IMR-90 (cell line): Measurements from ENCODE around the gene ASTL. TPM values are rescaled to one million over a fixed set of nuclear protein-coding genes. Genes with fewer than 3 reads are reported as not detected.

Source experiments
- ATAC-seq: fragments of 200-7000 bp; cut with Tn5 transposase; 2 replicates; pipeline ENCODE4 v1.9.1; 2020; ENCODE audit warnings: low read depth, mild to moderate bottlenecking, moderate library complexity
- BruUV-seq: library from RNA; stranded (reverse); fragments of 400-500 nt; replicated peaks from 2 replicates; lab custom pipeline; 2021; lab: Mats Ljungman, UMichigan
- CTCF ChIA-PET: fragments of 300-600 bp; formaldehyde crosslinking; extraction: SDS; loops from one replicate; lab custom pipeline; 2021; ENCODE audit warnings: antibody characterized with exemption; lab: Yijun Ruan, JAX
- POLR2A ChIA-PET: fragments of 300-600 bp; sonication (Branson Sonifier 250); formaldehyde crosslinking; loops from one replicate; lab custom pipeline; 2022; ENCODE audit warnings: antibody characterized with exemption; ENCODE audit not compliant: unreplicated experiment; lab: Charles Lee
- DNase-seq: peaks from one replicate; pipeline ENCODE4 v3.0.0; 2013
- H2AFZ ChIP-seq: replicated peaks from 2 replicates; pipeline ENCODE3; 2013; ENCODE audit warnings: low read length, mild to moderate bottlenecking; ENCODE audit not compliant: poor library complexity
- H2AK5ac ChIP-seq: 2 replicates; pipeline ENCODE4 v1.6.1; 2013; ENCODE audit warnings: low read depth, low read length, inconsistent platforms
- H2AK9ac ChIP-seq: replicated peaks from 2 replicates; pipeline ENCODE3; 2013; ENCODE audit warnings: mild to moderate bottlenecking, low read depth, low read length, moderate library complexity; ENCODE audit not compliant: poor library complexity
- H2BK120ac ChIP-seq: 2 replicates; pipeline ENCODE4 v1.6.1; 2013; ENCODE audit warnings: low read depth, low read length, inconsistent platforms
- H2BK15ac ChIP-seq: 3 replicates; pipeline ENCODE4 v1.6.1; 2013; ENCODE audit warnings: low read depth, low read length, inconsistent platforms
- H2BK20ac ChIP-seq: 2 replicates; pipeline ENCODE4 v1.6.1; 2013; ENCODE audit warnings: low read depth, mild to moderate bottlenecking, inconsistent platforms, low read length, moderate library complexity
- H2BK5ac ChIP-seq: 2 replicates; pipeline ENCODE4 v1.6.1; 2013; ENCODE audit warnings: mild to moderate bottlenecking, low read depth, low read length, inconsistent platforms; ENCODE audit not compliant: poor library complexity, severe bottlenecking
- H3K14ac ChIP-seq: replicated peaks from 2 replicates; pipeline ENCODE4 v1.6.1; 2013; ENCODE audit warnings: low read depth, low read length, inconsistent platforms
- H3K18ac ChIP-seq: 2 replicates; pipeline ENCODE4 v1.6.1; 2013; ENCODE audit warnings: low read depth, low read length, control low read depth
- H3K23ac ChIP-seq: 2 replicates; pipeline ENCODE4 v1.6.1; 2013; ENCODE audit warnings: low read depth, low read length, inconsistent platforms
- H3K27ac ChIP-seq: 2 replicates; pipeline ENCODE4 v1.5.1; 2013; ENCODE audit warnings: mild to moderate bottlenecking, control low read depth, low read length; ENCODE audit not compliant: insufficient read depth
- H3K27me3 ChIP-seq: 2 replicates; pipeline ENCODE4 v1.6.1; 2013; ENCODE audit warnings: low read length; ENCODE audit not compliant: control insufficient read depth, insufficient read depth
- H3K36me3 ChIP-seq: 2 replicates; pipeline ENCODE4 v1.6.1; 2013; ENCODE audit warnings: low read length, mixed read lengths; ENCODE audit not compliant: control insufficient read depth, insufficient read depth
- H3K4ac ChIP-seq: 2 replicates; pipeline ENCODE4 v1.6.1; 2013; ENCODE audit warnings: low read depth, low read length, inconsistent platforms
- H3K4me1 ChIP-seq: 2 replicates; pipeline ENCODE4 v1.6.1; 2013; ENCODE audit warnings: low read length, mixed read lengths; ENCODE audit not compliant: control insufficient read depth, insufficient read depth
- H3K4me2 ChIP-seq: 2 replicates; pipeline ENCODE4 v1.6.1; 2013; ENCODE audit warnings: low read depth, mild to moderate bottlenecking, control low read depth, low read length, moderate library complexity
- H3K4me3 ChIP-seq: 2 replicates; pipeline ENCODE4 v1.5.1; 2013; ENCODE audit warnings: low read depth, mild to moderate bottlenecking, control low read depth, low read length, moderate library complexity; ENCODE audit not compliant: insufficient read depth
- H3K56ac ChIP-seq: 2 replicates; pipeline ENCODE4 v1.6.1; 2013; ENCODE audit warnings: low read length, inconsistent platforms; ENCODE audit not compliant: insufficient read depth; ENCODE audit errors: extremely low read depth
- H3K79me1 ChIP-seq, 2 experiments: 2 replicates each; pipeline ENCODE4 v1.6.1; 2013; ENCODE audit warnings: low read length in 2 of 2, inconsistent platforms in 1 of 2, low read depth in 1 of 2
- H3K9ac ChIP-seq: 2 replicates; pipeline ENCODE4 v1.6.1; 2013; ENCODE audit warnings: low read depth, low read length, control low read depth
- H3K9me1 ChIP-seq: 2 replicates; pipeline ENCODE4 v1.6.1; 2013; ENCODE audit warnings: low read length, inconsistent platforms; ENCODE audit not compliant: insufficient read depth
- H3K9me3 ChIP-seq: 2 replicates; pipeline ENCODE4 v1.6.1; 2013; ENCODE audit warnings: low read length; ENCODE audit not compliant: control insufficient read depth, insufficient read depth
- H4K20me1 ChIP-seq: 2 replicates; pipeline ENCODE4 v1.6.1; 2013; ENCODE audit warnings: low read length, inconsistent platforms; ENCODE audit not compliant: insufficient read depth
- H4K5ac ChIP-seq: 2 replicates; pipeline ENCODE4 v1.6.1; 2013; ENCODE audit warnings: mild to moderate bottlenecking, low read depth, low read length, control low read depth
- H4K8ac ChIP-seq, 2 experiments: 2 replicates each; pipeline ENCODE4 v1.6.1; 2013; ENCODE audit warnings: low read depth in 2 of 2, low read length in 2 of 2, control low read depth in 1 of 2, inconsistent platforms in 1 of 2
- H4K91ac ChIP-seq: 2 replicates; pipeline ENCODE4 v1.6.1; 2013; ENCODE audit warnings: low read depth, low read length, inconsistent platforms; ENCODE audit not compliant: insufficient read depth
- BHLHE40 ChIP-seq: fragments of 150-350 bp; IDR thresholded peaks from 2 replicates; pipeline ENCODE4 v1.6.1; 2016; ENCODE audit warnings: mild to moderate bottlenecking, low read depth, low read length
- CEBPB ChIP-seq: IDR thresholded peaks from 2 replicates; pipeline ENCODE4 v1.6.1; 2012; ENCODE audit warnings: low read depth, low read length, improper control_type of control experiment
- CHD1 ChIP-seq: IDR thresholded peaks from 2 replicates; pipeline ENCODE4 v1.6.1; 2012; ENCODE audit warnings: low read depth, low read length, improper control_type of control experiment
- CTCF ChIP-seq: conservative IDR thresholded peaks from 2 replicates; pipeline ENCODE4 v1.5.1; 2012; ENCODE audit warnings: mild to moderate bottlenecking, low read depth, low read length, improper control_type of control experiment
- ELK1 ChIP-seq: fragments of 150-350 bp; IDR thresholded peaks from 2 replicates; pipeline ENCODE4 v1.6.1; 2016; ENCODE audit warnings: low read depth, mild to moderate bottlenecking, low read length, moderate library complexity, borderline replicate concordance
- FOS ChIP-seq: fragments of 150-350 bp; IDR thresholded peaks from 2 replicates; pipeline ENCODE4 v1.6.1; 2016; ENCODE audit warnings: low read depth, low read length
- MAZ ChIP-seq: IDR thresholded peaks from 2 replicates; pipeline ENCODE4 v1.6.1; 2012; ENCODE audit warnings: low read depth, mild to moderate bottlenecking, low read length, improper control_type of control experiment, moderate library complexity, borderline replicate concordance
- MXI1 ChIP-seq: IDR thresholded peaks from 2 replicates; pipeline ENCODE4 v1.6.1; 2012; ENCODE audit warnings: low read depth, mild to moderate bottlenecking, low read length, moderate library complexity, borderline replicate concordance
- NFE2L2 ChIP-seq: fragments of 150-350 bp; IDR thresholded peaks from 2 replicates; pipeline ENCODE4 v1.6.1; 2016; ENCODE audit warnings: low read depth, mild to moderate bottlenecking, low read length
- POLR2A ChIP-seq: IDR thresholded peaks from 2 replicates; pipeline ENCODE4 v1.6.1; 2012; ENCODE audit warnings: mild to moderate bottlenecking, low read depth, low read length
- RAD21 ChIP-seq: IDR thresholded peaks from 2 replicates; pipeline ENCODE4 v1.6.1; 2012; ENCODE audit warnings: low read length, improper control_type of control experiment
- RCOR1 ChIP-seq: IDR thresholded peaks from 2 replicates; pipeline ENCODE4 v1.6.1; 2012; ENCODE audit warnings: mild to moderate bottlenecking, low read length, improper control_type of control experiment; ENCODE audit not compliant: insufficient replicate concordance
- SMC3 ChIP-seq: fragments of 150-350 bp; IDR thresholded peaks from 2 replicates; pipeline ENCODE4 v1.6.1; 2016; ENCODE audit warnings: low read depth, mild to moderate bottlenecking, antibody characterized with exemption, low read length, moderate library complexity
- WGBS, 2 experiments: methylation state at CpG; one replicate each; pipeline versions ENCODE4 v1.1.5 to v1.1.7; 2013; ENCODE audit warnings: missing lambda C conversion rate in 2 of 2; ENCODE audit not compliant: insufficient read length in 1 of 2; ENCODE audit errors: extremely low coverage in 2 of 2; 5-methylcytosine and 5-hydroxymethylcytosine counted together
- dilution Hi-C: fragments of 300-500 bp; cut with HindIII; formaldehyde crosslinking; loops from one replicate; pipeline ENCODE4 v1.14.3; 2018; ENCODE audit warnings: low sequenced_read_pairs; ENCODE audit not compliant: unreplicated experiment
- in situ Hi-C: fragments of 300-500 bp; cut with MboI; formaldehyde crosslinking; loops from 3 replicates; pipeline ENCODE4 v1.14.3; 2019; ENCODE audit warnings: low sequenced_read_pairs, inconsistent platforms, mixed read lengths
- intact Hi-C: fragments of 100-400 bp; cut with micrococcal nuclease; formaldehyde crosslinking; loops from 2 replicates; pipeline ENCODE4 v1.10.0; 2022
- polyA plus RNA-seq, 3 experiments: library from polyadenylated mRNA; depleted of rRNA; stranded (reverse); fragments of >200 nt; gene quantifications; 2 replicates each; pipeline ENCODE4 v1.2.3, GENCODE V29; 2012; ENCODE audit warnings: low replicate concordance in 1 of 3
- total RNA-seq: library from RNA; depleted of rRNA; stranded (reverse); fragments of >200 nt; gene quantifications from 2 replicates; pipeline ENCODE4 v1.2.3, GENCODE V29; 2012
- TF ChIP-seq, protein P1 (sequence below): fragments of 150-350 bp; IDR thresholded peaks from 2 replicates; pipeline ENCODE4 v1.6.1; 2017; ENCODE audit warnings: mild to moderate bottlenecking, antibody characterized with exemption, low read length, low read depth

The ASTL gene
- total and polyA plus RNA-seq, 2 of the 4 experiments (the other 2 are of a cell fraction), result not detected

DNA sequence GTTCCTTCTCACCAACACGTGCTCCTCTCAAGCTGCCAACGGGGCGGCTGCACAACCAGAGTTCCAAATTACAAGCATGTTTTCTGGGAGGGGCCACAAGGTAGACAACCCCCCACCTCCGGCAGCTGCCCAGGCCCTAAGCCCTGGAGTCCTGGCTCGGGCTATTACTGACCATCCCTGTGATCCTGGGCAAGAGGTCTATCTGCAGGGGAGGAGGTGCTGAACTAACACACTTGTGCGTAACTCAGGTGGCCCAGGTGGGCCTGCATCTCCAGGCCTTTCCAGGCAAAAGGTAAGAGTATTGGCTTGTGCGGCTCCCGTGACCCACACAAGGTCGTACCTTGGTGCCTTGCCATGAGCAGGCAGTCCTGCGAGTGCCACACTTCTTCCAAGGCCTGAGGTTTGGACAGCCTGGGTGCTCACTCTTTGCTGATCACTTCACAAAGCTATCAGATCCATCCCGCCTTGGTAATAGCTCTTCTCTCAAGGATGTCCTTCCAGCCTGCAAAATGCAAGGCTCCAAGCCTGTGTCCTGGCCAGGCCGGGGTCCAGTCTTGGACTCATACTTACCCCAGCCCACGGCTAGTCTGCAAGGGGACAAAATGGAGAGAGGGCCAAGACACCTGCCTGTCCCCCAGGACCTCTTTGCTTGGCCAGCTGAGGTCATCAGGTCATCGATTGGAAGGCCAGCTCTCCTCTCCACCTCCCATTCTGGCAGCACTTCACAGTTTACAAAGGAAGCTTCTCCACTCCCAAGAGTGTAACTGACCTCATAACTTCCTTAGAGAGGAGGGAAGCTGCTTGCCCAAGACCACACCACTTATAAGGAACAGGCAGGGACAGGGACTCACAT, 55.9 kb downstream of the ASTL start:
- TF ChIP-seq RCOR1 (no peak), BHLHE40 (no peak), POLR2A (no peak), SMC3 (no peak), MAZ (no peak), NFE2L2 (no peak), ELK1 (no peak), MXI1 (no peak), CHD1 (no peak), CTCF (no peak), RAD21 (no peak), FOS (no peak), CEBPB (no peak)
- TF ChIP-seq, protein P1, sequence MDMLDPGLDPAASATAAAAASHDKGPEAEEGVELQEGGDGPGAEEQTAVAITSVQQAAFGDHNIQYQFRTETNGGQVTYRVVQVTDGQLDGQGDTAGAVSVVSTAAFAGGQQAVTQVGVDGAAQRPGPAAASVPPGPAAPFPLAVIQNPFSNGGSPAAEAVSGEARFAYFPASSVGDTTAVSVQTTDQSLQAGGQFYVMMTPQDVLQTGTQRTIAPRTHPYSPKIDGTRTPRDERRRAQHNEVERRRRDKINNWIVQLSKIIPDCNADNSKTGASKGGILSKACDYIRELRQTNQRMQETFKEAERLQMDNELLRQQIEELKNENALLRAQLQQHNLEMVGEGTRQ, result no peak
- H3K27ac ChIP-seq, result no peak overlapping the region
- no peak overlapping the region for H2BK20ac ChIP-seq
- H2AK5ac ChIP-seq, result no peak overlapping the region
- no peak overlapping the region for H3K23ac ChIP-seq
- H3K18ac ChIP-seq, result no peak overlapping the region
- intact Hi-C loops, result no loop called here
- H3K9me3 ChIP-seq, result no peaks in the 10 kb centered on the region
- H3K56ac ChIP-seq, result no peak overlapping the region
- dilution Hi-C loops, result no loop called here
- no peak overlapping the region for H4K5ac ChIP-seq
- CTCF ChIA-PET, result no interaction called here
- WGBS, 2 experiments, result 75% methylated on average over 5 of the region's 14 CpGs; no CpG with 5 or more reads in 1 of the 2 experiments
- H3K14ac ChIP-seq, result no peak overlapping the region
- no peaks in the 10 kb centered on the region for H4K20me1 ChIP-seq
- no TSS peak for BruUV-seq
- no peak overlapping the region for H3K9ac ChIP-seq
- H2BK15ac ChIP-seq, result no peak overlapping the region
- no peaks in the 10 kb centered on the region for H3K9me1 ChIP-seq
- peaks cover 19% of the 10 kb centered on the region for H3K27me3 ChIP-seq
- DNase-seq (no peak), ATAC-seq (no peak)
- no peak overlapping the region for H3K4me2 ChIP-seq
- no peak overlapping the region for H2BK5ac ChIP-seq
- no peak overlapping the region for H2BK120ac ChIP-seq
- no peak overlapping the region for H2AK9ac ChIP-seq
- no peaks in the 10 kb centered on the region for H3K79me1 ChIP-seq
- no peaks in the 10 kb centered on the region for H3K4me1 ChIP-seq
- H3K4me3 ChIP-seq, result no peak overlapping the region
- H4K91ac ChIP-seq, result no peak overlapping the region
- H4K8ac ChIP-seq, result no peak overlapping the region
- H3K4ac ChIP-seq, result no peak overlapping the region
- no peak overlapping the region for H2AFZ ChIP-seq
- H3K36me3 ChIP-seq, result no peaks in the 10 kb centered on the region
- POLR2A ChIA-PET, result interaction anchor here (0.5 kb wide), 1 partner anchor 56 kb away, joined by 5 read pairs; no protein-coding TSS in a partner anchor
- in situ Hi-C loops, result no loop called here
